ENCODE results near the gene MMEL1.
"Not testable (repeated sequence)": the region's sequence is repeated elsewhere in the genome, so short reads cannot be mapped to it uniquely, and the experiment has no call there.

Gene MMEL1

DNA sequence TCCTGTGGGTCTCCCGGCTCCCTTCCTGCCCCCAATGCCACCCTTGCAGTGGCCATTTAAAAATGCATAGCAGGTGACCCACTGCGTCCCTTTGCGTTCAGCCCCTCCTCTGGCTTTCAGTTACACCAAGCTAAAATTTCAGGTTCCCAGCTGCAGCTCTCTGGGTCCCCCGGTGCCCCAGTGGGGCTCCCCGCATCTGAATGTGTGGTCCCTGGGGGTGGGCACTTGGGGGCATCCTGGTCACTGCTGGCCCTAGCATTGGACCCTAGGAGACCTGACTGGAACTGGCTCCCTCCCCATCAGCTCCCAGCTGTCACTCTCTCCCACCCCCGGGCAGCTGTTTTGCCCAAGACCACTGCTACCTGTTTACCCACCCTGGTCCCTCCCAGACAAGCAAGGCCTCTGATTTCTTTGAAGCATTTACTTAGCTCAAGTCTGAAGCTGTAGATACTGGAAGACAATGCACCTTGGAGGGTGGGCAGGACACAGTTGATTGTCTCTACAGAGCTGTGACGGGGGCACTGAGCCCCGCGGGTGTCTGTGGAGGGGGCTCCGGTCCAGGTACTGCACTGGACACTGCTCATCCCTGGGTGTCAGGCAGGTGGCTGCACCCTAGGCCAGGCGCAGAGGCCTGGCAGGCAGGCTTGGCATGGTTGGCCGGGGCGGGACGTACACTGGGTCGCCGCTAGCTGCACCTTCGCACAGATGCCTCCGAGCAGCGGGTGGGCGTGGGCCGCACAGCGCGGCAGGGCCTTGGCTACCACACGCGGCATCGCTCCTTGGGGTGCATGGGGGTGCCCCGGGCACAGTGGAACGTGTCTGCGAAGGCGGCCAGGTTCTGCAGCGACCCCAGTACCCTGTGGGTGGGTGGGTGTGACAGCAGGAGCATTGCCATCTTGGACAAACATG is 42.3 kb downstream of the MMEL1 start:
- no peak for DNase-seq (ENCODE audit: low read depth)

DNA sequence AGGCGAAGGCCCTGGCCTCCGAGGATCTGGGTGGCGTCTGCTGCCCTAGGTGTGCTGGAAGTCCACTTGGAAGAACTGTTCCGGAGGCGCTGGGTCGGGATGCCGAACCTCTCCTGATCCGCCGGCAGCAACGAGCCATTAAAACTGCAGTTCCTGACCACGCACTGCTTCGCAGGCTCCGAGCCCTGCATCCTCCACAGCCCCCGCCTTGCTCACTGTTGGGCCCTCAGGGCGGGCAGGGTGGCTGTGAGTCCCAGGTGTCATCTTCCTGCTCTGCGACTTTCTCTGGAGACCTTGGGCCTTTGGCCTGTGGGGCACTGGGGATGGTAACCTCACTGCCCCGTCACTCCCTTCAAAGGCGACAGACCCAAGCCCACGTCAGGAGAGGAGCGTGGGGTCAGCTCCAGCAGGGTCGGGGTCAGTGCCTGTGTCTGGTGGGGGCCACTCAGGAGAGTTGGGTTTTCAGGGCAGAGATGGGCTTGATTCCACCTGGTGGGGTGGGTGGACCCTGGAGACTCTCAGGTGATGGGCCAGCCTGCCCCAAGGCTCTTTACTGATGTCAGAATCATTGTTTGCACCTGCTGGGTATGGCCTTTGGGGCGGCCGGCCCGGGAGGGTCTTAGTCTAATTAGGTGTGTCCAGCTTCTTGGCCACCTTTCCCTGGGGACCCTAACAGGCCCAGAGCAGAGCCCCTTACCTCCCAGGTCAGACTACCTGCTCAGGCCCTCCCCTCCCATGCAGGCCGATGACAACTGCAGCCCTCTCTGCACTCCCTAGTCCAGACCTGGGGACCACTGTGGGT is 43.2 kb downstream of the MMEL1 start:
- no peak for DNase-seq (ENCODE audit: low read depth)

DNA sequence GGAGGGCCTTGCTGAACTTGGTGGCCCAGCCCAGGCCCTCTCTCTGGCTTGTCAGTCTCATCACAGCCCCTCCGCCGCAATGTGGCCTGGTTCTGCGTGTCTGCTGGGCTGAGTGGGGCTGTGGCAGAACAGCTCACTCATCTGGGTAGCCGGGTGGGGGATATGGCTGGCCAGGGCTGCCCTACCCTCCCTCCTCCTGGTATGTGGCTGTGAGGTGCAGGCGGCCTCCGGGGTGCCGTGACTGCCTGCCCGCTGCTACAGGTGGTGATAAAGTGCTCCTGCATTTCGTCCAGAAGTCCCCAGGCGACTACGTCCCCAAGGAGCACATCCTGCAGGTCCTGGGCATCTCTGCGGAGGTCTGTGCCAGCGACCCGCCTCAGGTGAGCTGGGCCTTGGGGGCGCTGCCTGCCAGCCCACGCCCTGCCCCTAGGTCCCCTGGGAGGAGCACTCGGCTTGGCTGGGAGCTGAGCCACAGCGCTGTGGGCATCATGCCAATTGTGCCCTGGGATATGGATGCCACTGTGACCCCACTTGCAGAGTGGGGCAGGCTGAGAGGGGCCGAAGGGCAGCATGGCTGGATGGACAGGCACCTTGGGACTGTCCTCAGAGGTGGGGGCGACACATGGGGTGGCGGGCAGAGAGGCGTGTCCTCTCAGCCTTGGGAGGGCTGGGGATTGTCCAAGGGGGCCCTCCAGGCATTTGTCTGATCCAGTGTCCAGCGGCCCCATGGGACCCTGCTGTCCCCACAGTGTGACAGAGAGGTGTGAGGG is 44.0 kb downstream of the MMEL1 start:
- DNase-seq (ENCODE audit: low read depth) = no peak

DNA sequence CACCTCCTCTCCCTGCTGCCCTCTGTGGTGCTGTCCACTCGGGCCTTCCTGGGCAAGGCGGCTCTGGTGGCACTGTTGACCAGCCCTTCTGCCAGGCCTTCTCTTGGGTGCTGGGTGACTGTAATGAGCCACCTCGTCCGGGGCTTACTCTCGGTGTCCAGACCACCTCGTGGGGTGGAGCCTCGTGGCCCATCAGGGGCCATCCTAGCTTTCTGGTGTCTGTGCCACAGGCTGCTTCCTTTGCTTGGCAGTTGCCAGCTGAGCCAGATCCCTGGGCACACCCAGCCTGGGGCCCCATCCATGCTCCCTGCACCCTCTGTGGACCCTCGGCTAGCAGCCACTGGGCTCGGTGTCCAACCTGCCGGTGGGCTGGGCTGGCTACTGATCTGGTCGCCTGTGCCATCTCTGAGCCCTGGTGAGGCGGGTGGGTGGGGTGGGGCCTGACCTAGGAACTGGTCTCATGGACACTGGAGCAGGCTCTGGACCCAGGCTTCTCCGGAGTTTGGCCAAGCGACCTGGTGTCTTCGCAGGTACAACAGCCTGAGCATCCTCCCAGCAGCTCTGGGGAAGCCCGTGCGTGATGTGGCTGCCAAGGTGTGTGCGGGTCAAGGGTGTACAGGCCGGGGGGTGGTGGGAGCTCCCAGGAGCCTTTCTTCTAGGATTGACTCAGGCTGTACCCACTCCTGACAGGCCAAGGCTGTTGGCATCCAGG is 44.8 kb downstream of the MMEL1 start:
- DNase-seq (ENCODE audit: low read depth) = no peak

- no peak for DNase-seq (ENCODE audit: low read depth)
These were observed 45.6 kb downstream of the MMEL1 start for GRCh38 chr1:2587071-2587859.

GRCh38 chr1:2586154-2587070 is 46.4 kb downstream of the MMEL1 start, which contains the start of gene PRXL2B:
TSS of gene PRXL2B (plus strand) at chr1:2586777. CDS start at chr1:2586886, 109 bp downstream.
- DNase-seq (ENCODE audit: low read depth) = peak; percentile 96

GRCh38 chr1:2585318-2586092 is 47.3 kb downstream of the MMEL1 start:
- DNase-seq (ENCODE audit: low read depth) = peak; percentile 57

DNA sequence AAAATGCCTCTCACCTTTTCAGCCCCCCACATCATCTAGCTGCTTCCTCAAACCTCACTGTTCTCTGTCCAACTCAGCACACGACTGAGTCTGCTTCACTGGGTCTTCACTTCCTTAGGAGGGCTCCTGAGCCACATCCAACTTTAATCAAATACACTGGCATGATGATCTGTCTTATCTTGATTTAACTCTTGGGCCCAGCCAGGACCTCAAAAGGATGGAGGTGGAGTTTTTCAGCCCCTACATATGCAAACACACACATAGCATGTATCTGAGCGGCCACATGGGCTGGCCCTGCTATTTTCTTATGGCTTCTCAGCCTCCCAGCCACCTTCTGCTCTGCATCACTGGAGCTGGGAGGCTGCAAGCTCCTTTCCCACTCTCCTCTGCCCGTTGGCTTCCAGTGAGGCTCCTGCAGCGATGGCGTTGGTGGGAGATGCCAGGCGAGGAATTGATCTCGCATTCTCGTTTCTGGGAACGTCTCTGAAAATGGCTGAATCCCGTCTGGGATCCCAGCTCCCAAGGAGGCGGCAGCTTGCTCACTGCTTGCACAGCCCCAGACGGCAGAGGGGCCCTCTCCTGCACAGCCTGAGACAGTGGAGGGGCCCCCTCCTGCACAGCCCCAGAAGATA is 48.0 kb downstream of the MMEL1 start:
- no peak for DNase-seq (ENCODE audit: low read depth)

- no peak for DNase-seq (ENCODE audit: low read depth)
These were observed 48.9 kb downstream of the MMEL1 start for GRCh38 chr1:2583871-2584351.

DNA sequence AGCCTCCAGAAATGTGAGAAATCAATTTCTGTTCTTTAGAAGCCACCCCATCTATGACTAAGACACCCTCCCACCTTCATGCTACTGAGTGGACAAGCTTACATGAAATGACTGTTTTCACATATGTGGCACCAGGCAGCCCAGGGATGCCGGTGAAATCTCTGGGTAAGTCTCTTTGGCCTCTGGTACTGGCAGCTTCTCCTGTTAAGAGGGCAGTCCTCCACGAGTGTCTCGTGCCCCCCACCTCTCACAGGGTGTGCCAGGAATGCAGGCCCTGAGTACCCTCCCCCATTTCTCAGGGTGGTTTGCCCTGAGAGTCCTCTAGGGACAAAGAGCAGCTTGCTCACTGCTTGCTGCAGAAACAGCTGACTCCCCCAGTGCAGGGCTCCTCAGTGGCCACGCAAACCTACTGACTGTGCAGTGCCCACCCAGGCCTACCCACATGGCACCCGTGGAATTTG is 49.5 kb downstream of the MMEL1 start:
- DNase-seq (ENCODE audit: low read depth) = no peak

GRCh38 chr1:2582391-2582790 is 50.4 kb downstream of the MMEL1 start:
- DNase-seq (ENCODE audit: low read depth) = no peak

GRCh38 chr1:2580691-2581090 is 52.1 kb downstream of the MMEL1 start:
- no peak for DNase-seq (ENCODE audit: low read depth)

DNA sequence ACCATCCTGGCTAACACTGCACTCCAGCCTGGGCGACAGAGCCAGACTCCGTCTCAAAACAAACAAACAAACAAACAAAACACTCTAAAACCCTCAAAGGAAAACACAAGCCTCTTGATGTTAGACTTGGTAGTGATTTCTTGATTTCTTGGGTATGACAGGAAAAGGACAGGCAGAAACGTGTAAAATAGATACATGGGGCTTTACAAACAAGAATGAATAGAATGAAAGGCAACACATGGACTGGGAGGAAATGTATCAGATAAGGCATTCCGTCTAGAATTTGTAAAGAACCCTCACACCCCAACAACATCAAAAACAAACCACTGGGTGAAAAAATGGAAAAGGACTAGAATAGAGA is 54.1 kb downstream of the MMEL1 start:
- no peak for DNase-seq (ENCODE audit: low read depth)

DNA sequence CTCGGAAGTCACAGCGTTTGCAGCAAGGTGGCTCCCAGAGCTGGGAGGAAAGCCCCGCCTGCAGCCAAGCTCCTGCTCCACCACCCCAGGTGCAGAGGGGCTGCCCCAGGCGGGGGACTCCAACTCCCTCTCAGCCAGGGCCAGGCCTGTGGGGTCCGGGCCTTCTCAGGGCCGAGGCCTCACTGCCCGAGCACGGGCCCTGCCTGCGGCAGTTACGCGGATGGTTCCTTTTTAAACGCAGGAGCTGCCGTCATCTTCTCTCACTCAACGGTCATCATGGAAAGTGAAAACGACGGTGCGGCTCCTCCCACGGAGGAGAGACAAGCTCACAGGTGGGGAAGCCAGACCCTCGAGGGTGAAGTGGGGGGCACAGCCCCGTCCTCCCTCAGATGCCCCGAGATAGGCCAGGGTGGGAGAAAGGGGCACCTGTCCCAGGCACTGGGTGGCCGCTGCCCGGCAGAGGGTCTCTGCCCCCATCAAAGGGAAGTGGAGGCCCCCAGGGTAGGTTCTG is 55.2 kb downstream of the MMEL1 start:
- DNase-seq (ENCODE audit: low read depth) = not testable (repeated sequence)

GRCh38 chr1:2575801-2576663 is 56.8 kb downstream of the MMEL1 start:
- no peak for DNase-seq (ENCODE audit: low read depth)

GRCh38 chr1:2574350-2574749 is 58.5 kb downstream of the MMEL1 start:
- DNase-seq (ENCODE audit: low read depth) = no peak
